ENCODE results near the gene NHLRC1.
"Not testable (repeated sequence)": the region's sequence is repeated elsewhere in the genome, so short reads cannot be mapped to it uniquely, and the experiment has no call there.

DNA sequence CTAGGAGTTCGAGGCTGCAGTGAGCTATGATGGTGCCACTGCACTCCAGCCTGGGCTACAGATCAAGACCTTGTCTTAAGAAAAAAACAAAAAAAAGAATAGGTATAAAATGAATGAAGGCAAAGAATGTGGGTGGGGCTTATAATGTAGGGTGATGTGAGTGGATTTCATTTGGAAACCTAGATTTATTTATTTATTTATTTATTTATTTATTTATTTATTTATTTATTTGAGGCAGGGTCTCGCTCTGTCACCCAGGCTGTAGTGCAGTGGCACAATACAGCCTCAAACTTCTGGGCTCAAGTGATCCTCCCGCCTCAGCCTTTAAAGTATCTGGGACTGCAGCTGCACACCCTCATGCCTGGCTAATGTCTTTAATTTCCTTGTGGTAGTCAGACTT is 28.9 kb upstream of the NHLRC1 start:
- TF ChIP-seq, protein P1, sequence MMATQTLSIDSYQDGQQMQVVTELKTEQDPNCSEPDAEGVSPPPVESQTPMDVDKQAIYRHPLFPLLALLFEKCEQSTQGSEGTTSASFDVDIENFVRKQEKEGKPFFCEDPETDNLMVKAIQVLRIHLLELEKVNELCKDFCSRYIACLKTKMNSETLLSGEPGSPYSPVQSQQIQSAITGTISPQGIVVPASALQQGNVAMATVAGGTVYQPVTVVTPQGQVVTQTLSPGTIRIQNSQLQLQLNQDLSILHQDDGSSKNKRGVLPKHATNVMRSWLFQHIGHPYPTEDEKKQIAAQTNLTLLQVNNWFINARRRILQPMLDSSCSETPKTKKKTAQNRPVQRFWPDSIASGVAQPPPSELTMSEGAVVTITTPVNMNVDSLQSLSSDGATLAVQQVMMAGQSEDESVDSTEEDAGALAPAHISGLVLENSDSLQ (IDR thresholded peaks at IDR 0.05): not testable (repeated sequence)
- TF ChIP-seq SUZ12 (IDR thresholded peaks at IDR 0.05); TARDBP (IDR thresholded peaks at IDR 0.05); FOXK2 (IDR thresholded peaks at IDR 0.05); BHLHE40 (IDR thresholded peaks at IDR 0.05; ENCODE audit: borderline replicate concordance); HDGF (IDR thresholded peaks at IDR 0.05; ENCODE audit: borderline replicate concordance); FOXM1 (IDR thresholded peaks at IDR 0.05; ENCODE audit: borderline replicate concordance); CTBP1 (IDR thresholded peaks at IDR 0.05; ENCODE audit: borderline replicate concordance): not testable (repeated sequence)

All from HEK293T (cell line).